Stimulated activated CD8-positive, alpha-beta memory T cell treated with anti-CD3 and anti-CD28 coated beads, Interleukin-4, amount 100 ng/mL, for 1 hour (primary cell): ENCODE measurements around the gene TMEM130.
"Not testable (repeated sequence)": the region's sequence is repeated elsewhere in the genome, so short reads cannot be mapped to it uniquely, and the experiment has no call there.

ENCODE experiments used
- DNase-seq, 2 donors: peaks; one replicate each; pipeline ENCODE4 v3.0.0-alpha.2; 2020; ENCODE audit warnings: low read depth in 2 of 2, low spot score in 1 of 2

The TMEM130 gene

DNA sequence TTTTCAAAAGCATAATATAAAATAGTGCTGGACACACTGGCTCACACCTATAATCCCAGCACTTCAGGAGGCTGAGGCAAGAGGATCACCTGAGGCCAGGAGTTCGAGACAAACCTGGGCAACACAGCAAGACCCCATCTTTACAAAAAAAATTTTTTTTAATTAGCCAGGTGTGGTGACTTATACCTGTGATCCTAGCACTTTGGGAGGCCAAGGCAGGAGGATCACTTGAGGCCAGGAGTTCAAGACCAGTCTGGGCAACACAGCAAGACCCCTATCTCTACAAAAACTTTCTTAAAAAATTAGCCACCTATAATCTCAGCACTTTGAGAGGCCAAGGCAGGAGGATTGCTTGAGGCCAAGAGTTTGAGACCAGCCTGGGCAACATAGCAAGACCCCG lies 27.3 kb downstream of the TMEM130 start:
- not testable (repeated sequence) for DNase-seq

DNA sequence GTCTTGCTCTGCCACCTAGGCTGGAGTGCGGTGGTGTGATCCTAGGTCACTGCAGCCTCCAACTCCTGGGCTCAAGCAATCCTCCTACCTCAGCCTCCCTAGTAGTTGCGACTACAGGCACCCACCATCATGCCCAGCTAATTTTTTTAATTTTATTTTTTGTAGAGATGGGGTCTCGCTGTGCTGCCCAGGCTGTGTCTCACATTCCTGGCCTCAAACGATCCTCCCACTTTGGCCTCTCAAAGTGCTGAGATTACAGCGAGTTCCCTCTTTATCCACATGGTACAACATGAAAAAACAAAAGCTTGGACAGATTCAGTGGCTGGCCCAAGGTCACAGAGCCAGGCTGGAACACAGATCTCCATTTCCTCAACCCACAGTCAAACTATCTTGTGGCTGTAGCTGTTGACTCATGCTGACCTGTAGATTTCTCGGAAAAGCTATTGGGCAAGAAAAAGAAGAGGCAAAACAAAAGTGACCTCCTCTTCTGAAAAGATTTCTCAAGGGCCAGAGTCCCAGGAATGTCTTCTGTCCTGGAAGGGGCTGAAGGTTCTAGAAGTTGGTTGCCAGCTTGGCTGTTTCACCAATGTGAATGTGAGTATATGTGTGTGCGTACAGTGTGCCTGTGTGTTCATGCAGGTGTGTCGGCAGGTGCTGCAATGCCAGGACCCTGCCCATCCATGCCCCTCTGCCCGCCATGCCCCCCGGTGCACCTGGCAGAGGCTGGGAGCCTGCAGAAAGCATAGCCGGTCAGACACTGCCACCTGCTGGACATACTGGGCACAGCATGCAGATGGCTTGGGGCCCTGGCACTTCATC lies 28.4 kb downstream of the TMEM130 start:
- peak; percentile 44 to 51 for DNase-seq

GRCh38 chr7:98840722-98841121 lies 29.1 kb downstream of the TMEM130 start:
- DNase-seq: no peak

DNA sequence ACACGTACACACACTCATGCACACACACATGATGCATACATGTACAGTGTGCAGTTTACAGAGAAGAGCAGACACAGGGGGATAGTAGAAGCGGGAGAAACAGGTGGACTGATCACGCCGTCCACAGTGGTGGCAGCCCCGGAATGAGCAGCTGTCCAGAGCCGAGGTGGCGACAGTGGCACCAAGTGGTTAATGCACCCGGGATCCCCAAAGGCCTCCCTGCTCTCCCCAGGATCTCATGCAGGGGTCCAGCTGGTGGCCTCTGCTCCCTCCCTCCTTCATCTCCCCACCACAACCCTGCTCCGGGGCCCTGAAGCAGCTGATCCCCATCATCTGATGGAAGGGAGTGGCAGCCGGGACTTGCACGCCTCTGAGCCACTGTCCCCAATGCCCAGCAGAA lies 29.7 kb downstream of the TMEM130 start:
- DNase-seq: no peak

GRCh38 chr7:98837630-98837972 lies 32.2 kb downstream of the TMEM130 start:
- DNase-seq: no peak

- no peak for DNase-seq
Observed at GRCh38 chr7:98836811-98837629, 32.8 kb downstream of the TMEM130 start.

- DNase-seq: no peak
Observed at GRCh38 chr7:98834949-98835348, 34.9 kb downstream of the TMEM130 start.

- DNase-seq: no peak
Observed at GRCh38 chr7:98833022-98833421, 36.8 kb downstream of the TMEM130 start.

DNA sequence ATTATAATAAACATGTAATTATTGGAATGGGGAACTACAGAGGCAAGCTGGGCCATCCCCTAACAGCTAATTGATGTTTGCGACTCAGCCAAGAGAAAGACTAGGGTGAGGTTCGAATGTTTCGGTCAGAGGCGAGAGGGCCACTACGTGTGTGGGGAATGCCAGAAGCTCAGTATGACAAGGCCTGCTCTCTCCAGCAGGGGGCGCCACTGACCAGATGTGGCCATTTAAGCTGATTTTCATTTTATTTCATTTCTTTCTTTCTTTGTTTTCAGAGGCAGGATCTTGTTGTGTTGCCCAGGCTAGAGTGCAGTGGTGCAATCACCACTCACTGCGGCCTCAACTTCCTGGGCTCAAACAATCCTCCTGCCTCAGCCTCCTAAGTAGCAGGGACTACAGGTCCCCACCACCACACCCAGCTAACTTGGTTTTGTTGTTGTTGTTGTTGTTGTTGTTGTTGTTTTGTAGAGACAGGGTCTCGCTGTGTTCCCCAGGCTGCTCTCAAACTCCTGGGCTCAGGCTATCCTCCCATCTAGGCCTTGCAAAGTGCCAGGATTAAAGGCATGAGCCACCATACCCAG lies 38.1 kb downstream of the TMEM130 start:
- peak in 1 of 2 donors; percentile 9 for DNase-seq

GRCh38 chr7:98830972-98831548 lies 38.8 kb downstream of the TMEM130 start:
- no peak for DNase-seq

GRCh38 chr7:98828368-98828767 lies 41.4 kb downstream of the TMEM130 start:
- no peak for DNase-seq

GRCh38 chr7:98827258-98827657 lies 42.6 kb downstream of the TMEM130 start:
- no peak for DNase-seq

DNA sequence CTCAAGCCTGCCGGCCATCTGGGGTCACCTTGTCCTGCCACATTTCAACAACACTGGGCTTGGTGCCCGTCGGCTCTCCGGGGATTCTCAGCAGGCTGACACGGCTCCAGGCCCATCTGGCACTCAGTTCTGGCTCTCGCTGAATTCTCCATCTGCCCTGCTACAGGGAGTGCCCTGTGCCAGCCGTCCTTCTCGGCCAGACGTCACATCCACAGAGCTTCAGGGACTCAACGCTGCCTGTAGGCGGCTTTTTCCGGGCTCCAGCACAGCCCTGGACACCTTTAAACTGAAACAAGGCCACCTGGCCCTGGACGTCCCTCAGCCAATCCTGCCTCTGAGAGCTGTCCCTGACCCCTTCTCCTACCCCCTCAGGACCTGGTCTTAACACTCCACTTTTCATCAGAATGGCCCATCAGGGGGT lies 43.0 kb downstream of the TMEM130 start:
- DNase-seq: no peak

- DNase-seq: no peak
Observed at GRCh38 chr7:98826387-98826786, 43.4 kb downstream of the TMEM130 start.

GRCh38 chr7:98823226-98823625 lies 46.6 kb downstream of the TMEM130 start:
- DNase-seq: no peak

GRCh38 chr7:98821348-98821747 lies 48.5 kb downstream of the TMEM130 start:
- no peak for DNase-seq

DNA sequence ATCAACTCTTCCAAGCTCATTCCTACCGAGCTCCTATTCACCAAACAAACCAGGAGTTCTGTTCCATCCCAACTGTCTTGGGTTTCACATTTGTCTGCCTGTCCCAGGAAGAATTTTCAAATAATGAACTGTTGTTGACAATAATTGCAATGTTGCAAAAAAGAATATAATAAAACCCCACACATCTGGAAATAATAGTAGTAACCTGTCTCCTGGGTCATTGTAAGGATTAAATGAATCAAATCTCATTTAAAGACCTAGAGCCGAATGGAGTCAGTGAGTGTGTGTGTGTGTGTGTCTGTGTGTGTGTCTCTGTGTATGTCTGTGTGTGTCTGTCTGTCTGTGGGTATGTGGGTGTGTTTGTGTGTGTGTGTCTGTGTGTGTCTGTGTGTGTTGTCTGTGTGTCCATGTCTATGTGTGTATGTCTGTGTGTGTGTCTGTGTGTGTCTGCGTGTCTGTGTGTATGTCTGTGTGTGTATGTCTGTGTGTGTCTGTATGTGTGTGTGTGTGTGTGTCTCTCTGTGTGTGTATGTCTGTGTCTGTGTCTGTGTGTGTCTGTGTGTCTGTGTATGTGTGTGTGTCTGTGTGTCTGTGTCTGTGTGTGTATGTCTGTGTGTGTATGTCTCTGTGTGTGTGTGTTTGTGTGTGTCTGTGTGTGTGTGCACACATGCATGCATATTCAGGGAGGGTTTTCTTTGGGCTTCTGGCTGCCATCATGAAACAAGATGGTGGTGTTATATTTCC lies 52.7 kb downstream of the TMEM130 start:
- DNase-seq: no peak

DNA sequence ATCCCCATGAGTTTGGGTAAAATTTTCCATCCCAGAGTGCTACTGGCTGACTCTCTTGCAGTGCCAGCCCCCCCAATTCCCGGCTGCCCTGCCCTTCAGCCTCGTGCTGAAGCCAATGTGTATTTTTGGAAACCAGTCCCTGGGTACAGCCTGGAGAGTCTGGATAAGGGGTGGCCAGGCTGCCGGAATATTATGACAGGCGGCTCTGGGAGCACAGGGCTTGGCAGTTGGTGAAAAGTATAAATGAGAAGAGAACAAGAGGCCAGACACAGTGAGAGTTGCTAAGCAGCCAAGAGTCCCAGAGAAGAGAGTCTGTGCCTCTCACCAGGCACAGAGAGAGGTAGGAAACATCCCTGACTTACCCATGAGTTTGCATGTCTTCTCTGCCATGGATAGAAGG lies 53.6 kb downstream of the TMEM130 start:
- no peak for DNase-seq

DNA sequence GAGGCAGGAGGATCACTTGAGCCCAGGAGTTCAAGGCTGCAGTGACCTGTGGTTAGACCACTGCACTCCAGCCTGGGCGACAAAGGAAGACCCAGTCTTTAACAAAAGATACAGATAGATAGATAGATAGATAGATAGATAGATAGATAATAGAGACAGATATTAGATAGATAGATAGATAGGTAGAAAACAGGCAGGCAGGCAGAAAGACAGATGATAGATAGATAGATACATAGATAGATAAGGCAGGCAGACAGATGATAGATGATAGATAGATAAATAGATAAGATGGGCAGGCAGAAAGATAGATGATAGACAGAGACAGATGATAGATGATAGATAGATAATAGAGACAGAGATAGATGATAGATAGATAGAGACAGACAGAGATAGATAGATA lies 54.5 kb downstream of the TMEM130 start:
- DNase-seq: no peak

DNA sequence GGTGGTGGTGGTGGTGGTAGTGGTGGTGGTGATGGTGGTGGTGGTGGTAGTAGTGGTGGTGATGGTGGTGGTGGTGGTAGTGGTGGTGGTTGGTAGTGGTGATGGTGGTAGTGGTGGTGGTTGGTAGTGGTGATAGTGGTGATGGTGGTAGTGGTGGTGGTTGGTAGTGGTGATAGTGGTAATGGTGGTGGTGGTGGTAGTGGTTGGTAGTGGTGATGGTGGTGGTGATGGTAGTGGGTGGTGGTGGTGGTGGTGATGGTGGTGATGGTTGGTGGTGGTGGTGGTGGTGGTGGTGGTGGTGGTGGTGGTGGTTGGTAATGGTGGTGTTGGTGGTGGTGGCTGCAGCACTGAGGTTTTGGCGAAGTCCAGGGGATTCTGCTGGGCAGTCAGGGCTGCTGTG lies 58.5 kb downstream of the TMEM130 start:
- DNase-seq: no peak
